ENCODE results near the gene AGAP1. TPM values are rescaled to one million over a fixed set of nuclear protein-coding genes. Genes with fewer than 3 reads are reported as not detected.

AGAP1 gene
- total RNA-seq, 1 donor from 2014 or later = 39.4 TPM

- no peak overlapping the region for H3K4me3 Mint-ChIP-seq (ENCODE audit: unreplicated experiment)
Observed at GRCh38 chr2:235834781-235835180, 340.9 kb downstream of the AGAP1 start.

GRCh38 chr2:235835810-235836209 lies 342.0 kb downstream of the AGAP1 start:
- peaks cover 4% of the 10 kb centered on the region for H3K36me3 Mint-ChIP-seq (ENCODE audit: low read depth, unreplicated experiment)
- no peaks in the 10 kb centered on the region for H3K9me3 Mint-ChIP-seq (ENCODE audit: unreplicated experiment)
- Histone ChIP-seq H3K27me3 (ENCODE audit: insufficient read depth, low read length) (no peaks in the 10 kb centered on the region), H3K9ac (ENCODE audit: low read length) (no peak overlapping the region), H3K27ac (ENCODE audit: low read depth, low read length) (no peak overlapping the region), H3K4me1 (ENCODE audit: insufficient read depth, low read length) (no peaks in the 10 kb centered on the region), H3K9me3 (ENCODE audit: insufficient read depth, low read depth, low read length) (no peaks in the 10 kb centered on the region), H3K36me3 (ENCODE audit: insufficient read depth, low read length) (no peaks in the 10 kb centered on the region), H3K4me2 (ENCODE audit: low read length) (no peak overlapping the region), H2AFZ (ENCODE audit: low read depth, low read length) (no peak overlapping the region), H3K4me3 (ENCODE audit: insufficient read depth, low read depth, low read length) (no peak overlapping the region), H3K79me2 (ENCODE audit: insufficient read depth, low read length) (no peaks in the 10 kb centered on the region), H4K20me1 (ENCODE audit: insufficient read depth, low read length) (no peaks in the 10 kb centered on the region)
- no peak overlapping the region for H3K27ac Mint-ChIP-seq (ENCODE audit: unreplicated experiment)
- DNase-seq (ENCODE audit: low read depth) = no peak
- H3K27me3 Mint-ChIP-seq (ENCODE audit: low read depth, unreplicated experiment) = no peaks in the 10 kb centered on the region
- peaks cover 2% of the 10 kb centered on the region for H3K4me1 Mint-ChIP-seq (ENCODE audit: low read depth, unreplicated experiment)
- FAIRE-seq = no peak
- TF ChIP-seq CTCF (IDR thresholded peaks at IDR 0.05; ENCODE audit: insufficient read depth, low read depth, low read length) (no peak), EZH2 (IDR thresholded peaks at IDR 0.05; ENCODE audit: insufficient read depth, low read length) (no peak)
- no peak overlapping the region for H3K4me3 Mint-ChIP-seq (ENCODE audit: unreplicated experiment)

More at GRCh38 chr2:235834781-235835180, 340.9 kb downstream of the AGAP1 start:
- no peaks in the 10 kb centered on the region for H3K79me2 ChIP-seq (ENCODE audit: insufficient read depth, low read length)
- H4K20me1 ChIP-seq (ENCODE audit: insufficient read depth, low read length) = no peaks in the 10 kb centered on the region
- peaks cover 4% of the 10 kb centered on the region for H3K36me3 Mint-ChIP-seq (ENCODE audit: low read depth, unreplicated experiment)
- peaks cover 2% of the 10 kb centered on the region for H3K4me1 Mint-ChIP-seq (ENCODE audit: low read depth, unreplicated experiment)
- no peak overlapping the region for H3K9ac ChIP-seq (ENCODE audit: low read length)
- no peaks in the 10 kb centered on the region for H3K27me3 Mint-ChIP-seq (ENCODE audit: low read depth, unreplicated experiment)
- no peaks in the 10 kb centered on the region for H3K9me3 ChIP-seq (ENCODE audit: insufficient read depth, low read depth, low read length)
- H3K4me3 ChIP-seq (ENCODE audit: insufficient read depth, low read depth, low read length) = no peak overlapping the region
- TF ChIP-seq CTCF (IDR thresholded peaks at IDR 0.05; ENCODE audit: insufficient read depth, low read depth, low read length) = no peak
- TF ChIP-seq EZH2 (IDR thresholded peaks at IDR 0.05; ENCODE audit: insufficient read depth, low read length) = no peak
- H3K27me3 ChIP-seq (ENCODE audit: insufficient read depth, low read length) = no peaks in the 10 kb centered on the region
- no peak for DNase-seq (ENCODE audit: low read depth)
- H3K4me1 ChIP-seq (ENCODE audit: insufficient read depth, low read length) = no peaks in the 10 kb centered on the region
- H3K27ac ChIP-seq (ENCODE audit: low read depth, low read length) = no peak overlapping the region
- no peak overlapping the region for H2AFZ ChIP-seq (ENCODE audit: low read depth, low read length)
- H3K36me3 ChIP-seq (ENCODE audit: insufficient read depth, low read length) = no peaks in the 10 kb centered on the region
- FAIRE-seq = no peak
- no peaks in the 10 kb centered on the region for H3K9me3 Mint-ChIP-seq (ENCODE audit: unreplicated experiment)
- H3K4me2 ChIP-seq (ENCODE audit: low read length) = no peak overlapping the region
- H3K27ac Mint-ChIP-seq (ENCODE audit: unreplicated experiment) = no peak overlapping the region

GRCh38 chr2:235836491-235836911 lies 342.7 kb downstream of the AGAP1 start:
- Mint-ChIP-seq H3K36me3 (ENCODE audit: low read depth, unreplicated experiment) (peaks cover 4% of the 10 kb centered on the region), H3K9me3 (ENCODE audit: unreplicated experiment) (no peaks in the 10 kb centered on the region), H3K27me3 (ENCODE audit: low read depth, unreplicated experiment) (no peaks in the 10 kb centered on the region), H3K27ac (ENCODE audit: unreplicated experiment) (no peak overlapping the region), H3K4me3 (ENCODE audit: unreplicated experiment) (no peak overlapping the region), H3K4me1 (ENCODE audit: low read depth, unreplicated experiment) (peaks cover 2% of the 10 kb centered on the region)
- Histone ChIP-seq H3K36me3 (ENCODE audit: insufficient read depth, low read length) (no peaks in the 10 kb centered on the region), H3K4me1 (ENCODE audit: insufficient read depth, low read length) (no peaks in the 10 kb centered on the region), H3K27me3 (ENCODE audit: insufficient read depth, low read length) (no peaks in the 10 kb centered on the region), H3K9ac (ENCODE audit: low read length) (no peak overlapping the region), H3K4me3 (ENCODE audit: insufficient read depth, low read depth, low read length) (no peak overlapping the region), H4K20me1 (ENCODE audit: insufficient read depth, low read length) (no peaks in the 10 kb centered on the region), H2AFZ (ENCODE audit: low read depth, low read length) (no peak overlapping the region), H3K27ac (ENCODE audit: low read depth, low read length) (no peak overlapping the region), H3K9me3 (ENCODE audit: insufficient read depth, low read depth, low read length) (no peaks in the 10 kb centered on the region), H3K79me2 (ENCODE audit: insufficient read depth, low read length) (no peaks in the 10 kb centered on the region), H3K4me2 (ENCODE audit: low read length) (no peak overlapping the region)
- DNase-seq (ENCODE audit: low read depth) = no peak
- TF ChIP-seq CTCF (IDR thresholded peaks at IDR 0.05; ENCODE audit: insufficient read depth, low read depth, low read length) = no peak
- no peak for TF ChIP-seq EZH2 (IDR thresholded peaks at IDR 0.05; ENCODE audit: insufficient read depth, low read length)
- FAIRE-seq = no peak
